ENCODE data around the gene ZNF330. TPM values are rescaled to one million over a fixed set of nuclear protein-coding genes. Genes with fewer than 3 reads are reported as not detected.
"Not testable (repeated sequence)": the region's sequence is repeated elsewhere in the genome, so short reads cannot be mapped to it uniquely, and the experiment has no call there.

Gene ZNF330
- total RNA-seq, 1 experiment from 2014 or later: 15.4 TPM

GRCh38 chr4:141223418-141223817 is 2.7 kb downstream of the ZNF330 start:
- in situ Hi-C loops (cut with HindIII; ENCODE audit: low pct_unique_long_range_greater_than_20kb, low sequenced_read_pairs): no loop called here
- no peak for DNase-seq (ENCODE audit: low read depth)

- DNase-seq (ENCODE audit: low read depth); in situ Hi-C loops (cut with HindIII; ENCODE audit: low pct_unique_long_range_greater_than_20kb, low sequenced_read_pairs): not testable (repeated sequence)
These were observed 6.6 kb downstream of the ZNF330 start for GRCh38 chr4:141227280-141227679.

GRCh38 chr4:141229408-141230101 is 8.9 kb downstream of the ZNF330 start:
- DNase-seq (ENCODE audit: low read depth): no peak
- in situ Hi-C loops (cut with HindIII; ENCODE audit: low pct_unique_long_range_greater_than_20kb, low sequenced_read_pairs): no loop called here

- no peak for DNase-seq (ENCODE audit: low read depth)
- in situ Hi-C loops (cut with HindIII; ENCODE audit: low pct_unique_long_range_greater_than_20kb, low sequenced_read_pairs): no loop called here
These were observed 13.0 kb downstream of the ZNF330 start for GRCh38 chr4:141233673-141234072.

- DNase-seq (ENCODE audit: low read depth): no peak
- in situ Hi-C loops (cut with HindIII; ENCODE audit: low pct_unique_long_range_greater_than_20kb, low sequenced_read_pairs): no loop called here
These were observed 17.5 kb downstream of the ZNF330 start for GRCh38 chr4:141238186-141238585.

- in situ Hi-C loops (cut with HindIII; ENCODE audit: low pct_unique_long_range_greater_than_20kb, low sequenced_read_pairs): no loop called here
- no peak for DNase-seq (ENCODE audit: low read depth)
These were observed 19.6 kb downstream of the ZNF330 start for GRCh38 chr4:141240259-141240658.

- no peak for DNase-seq (ENCODE audit: low read depth)
These were observed 20.0 kb downstream of the ZNF330 start for GRCh38 chr4:141240671-141241070.

GRCh38 chr4:141241986-141242385 is 21.3 kb downstream of the ZNF330 start:
- no peak for DNase-seq (ENCODE audit: low read depth)

More at GRCh38 chr4:141240671-141241070, 20.0 kb downstream of the ZNF330 start:
- in situ Hi-C loops (cut with HindIII; ENCODE audit: low pct_unique_long_range_greater_than_20kb, low sequenced_read_pairs): no loop called here

GRCh38 chr4:141244419-141244818 is 23.7 kb downstream of the ZNF330 start:
- in situ Hi-C loops (cut with HindIII; ENCODE audit: low pct_unique_long_range_greater_than_20kb, low sequenced_read_pairs): no loop called here
- DNase-seq (ENCODE audit: low read depth): no peak

More at GRCh38 chr4:141241986-141242385, 21.3 kb downstream of the ZNF330 start:
- in situ Hi-C loops (cut with HindIII; ENCODE audit: low pct_unique_long_range_greater_than_20kb, low sequenced_read_pairs): no loop called here

GRCh38 chr4:141246243-141246642 is 25.5 kb downstream of the ZNF330 start:
- in situ Hi-C loops (cut with HindIII; ENCODE audit: low pct_unique_long_range_greater_than_20kb, low sequenced_read_pairs): no loop called here
- no peak for DNase-seq (ENCODE audit: low read depth)

GRCh38 chr4:141246683-141247429 is 26.2 kb downstream of the ZNF330 start:
- in situ Hi-C loops (cut with HindIII; ENCODE audit: low pct_unique_long_range_greater_than_20kb, low sequenced_read_pairs): no loop called here
- DNase-seq (ENCODE audit: low read depth): no peak

- DNase-seq (ENCODE audit: low read depth): no peak
- in situ Hi-C loops (cut with HindIII; ENCODE audit: low pct_unique_long_range_greater_than_20kb, low sequenced_read_pairs): no loop called here
These were observed 26.7 kb downstream of the ZNF330 start for GRCh38 chr4:141247430-141247780.

GRCh38 chr4:141248029-141248428 is 27.3 kb downstream of the ZNF330 start:
- in situ Hi-C loops (cut with HindIII; ENCODE audit: low pct_unique_long_range_greater_than_20kb, low sequenced_read_pairs): no loop called here
- DNase-seq (ENCODE audit: low read depth): no peak

GRCh38 chr4:141248486-141248885 is 27.8 kb downstream of the ZNF330 start:
- DNase-seq (ENCODE audit: low read depth): no peak
- in situ Hi-C loops (cut with HindIII; ENCODE audit: low pct_unique_long_range_greater_than_20kb, low sequenced_read_pairs): no loop called here

- in situ Hi-C loops (cut with HindIII; ENCODE audit: low pct_unique_long_range_greater_than_20kb, low sequenced_read_pairs): no loop called here
- DNase-seq (ENCODE audit: low read depth): no peak
These were observed 33.6 kb downstream of the ZNF330 start for GRCh38 chr4:141254326-141254725.

- DNase-seq (ENCODE audit: low read depth): no peak
- in situ Hi-C loops (cut with HindIII; ENCODE audit: low pct_unique_long_range_greater_than_20kb, low sequenced_read_pairs): no loop called here
These were observed 34.3 kb downstream of the ZNF330 start for GRCh38 chr4:141255016-141255415.

GRCh38 chr4:141258558-141258957 is 37.9 kb downstream of the ZNF330 start:
- in situ Hi-C loops (cut with HindIII; ENCODE audit: low pct_unique_long_range_greater_than_20kb, low sequenced_read_pairs): no loop called here
- no peak for DNase-seq (ENCODE audit: low read depth)

- in situ Hi-C loops (cut with HindIII; ENCODE audit: low pct_unique_long_range_greater_than_20kb, low sequenced_read_pairs): no loop called here
These were observed 55.1 kb downstream of the ZNF330 start for GRCh38 chr4:141275834-141276233.

GRCh38 chr4:141283152-141283551 is 62.5 kb downstream of the ZNF330 start:
- DNase-seq (ENCODE audit: low read depth): no peak
- in situ Hi-C loops (cut with HindIII; ENCODE audit: low pct_unique_long_range_greater_than_20kb, low sequenced_read_pairs): no loop called here

More at GRCh38 chr4:141275834-141276233, 55.1 kb downstream of the ZNF330 start:
- no peak for DNase-seq (ENCODE audit: low read depth)

- no peak for DNase-seq (ENCODE audit: low read depth)
- in situ Hi-C loops (cut with HindIII; ENCODE audit: low pct_unique_long_range_greater_than_20kb, low sequenced_read_pairs): no loop called here
These were observed 62.9 kb downstream of the ZNF330 start for GRCh38 chr4:141283563-141283962.

All from Caki2 (cell line).